HUES6 (cell line): Measurements from ENCODE around the gene NOX5.

Experiments used
- H3K27ac ChIP-seq: 2 replicates; pipeline ENCODE4 v1.7.0; 2013; ENCODE audit warnings: low read depth, mild to moderate bottlenecking, low read length, inconsistent platforms
- H3K27me3 ChIP-seq: 2 replicates; pipeline ENCODE4 v1.6.1; 2013; ENCODE audit warnings: low read length; ENCODE audit not compliant: control insufficient read depth, insufficient read depth
- H3K36me3 ChIP-seq: 2 replicates; pipeline ENCODE4 v1.6.1; 2013; ENCODE audit warnings: low read length; ENCODE audit not compliant: control insufficient read depth, insufficient read depth
- H3K4me1 ChIP-seq: 2 replicates; pipeline ENCODE4 v1.6.1; 2013; ENCODE audit warnings: low read length; ENCODE audit not compliant: control insufficient read depth, insufficient read depth
- H3K4me3 ChIP-seq: 2 replicates; pipeline ENCODE4 v1.5.1; 2013; ENCODE audit warnings: low read depth, low read length
- H3K9ac ChIP-seq: one replicate; pipeline ENCODE4 v1.6.1; 2013; ENCODE audit warnings: mild to moderate bottlenecking, low read length
- H3K9me3 ChIP-seq: 2 replicates; pipeline ENCODE4 v1.6.1; 2013; ENCODE audit warnings: low read depth, low read length; ENCODE audit not compliant: control insufficient read depth, insufficient read depth

Gene NOX5

GRCh38 chr15:69100821-69101220 is 86.3 kb downstream of the NOX5 start:
- no peak overlapping the region for H3K9ac ChIP-seq
- H3K36me3 ChIP-seq: no peaks in the 10 kb centered on the region
- H3K9me3 ChIP-seq: 0 out of 2 replicates have a peak, but pooled peaks cover 3% of the 10 kb centered on the region
- H3K27me3 ChIP-seq: peaks cover 17% of the 10 kb centered on the region
- no peaks in the 10 kb centered on the region for H3K4me1 ChIP-seq
- H3K4me3 ChIP-seq: no peak overlapping the region
- H3K27ac ChIP-seq: no peak overlapping the region

DNA sequence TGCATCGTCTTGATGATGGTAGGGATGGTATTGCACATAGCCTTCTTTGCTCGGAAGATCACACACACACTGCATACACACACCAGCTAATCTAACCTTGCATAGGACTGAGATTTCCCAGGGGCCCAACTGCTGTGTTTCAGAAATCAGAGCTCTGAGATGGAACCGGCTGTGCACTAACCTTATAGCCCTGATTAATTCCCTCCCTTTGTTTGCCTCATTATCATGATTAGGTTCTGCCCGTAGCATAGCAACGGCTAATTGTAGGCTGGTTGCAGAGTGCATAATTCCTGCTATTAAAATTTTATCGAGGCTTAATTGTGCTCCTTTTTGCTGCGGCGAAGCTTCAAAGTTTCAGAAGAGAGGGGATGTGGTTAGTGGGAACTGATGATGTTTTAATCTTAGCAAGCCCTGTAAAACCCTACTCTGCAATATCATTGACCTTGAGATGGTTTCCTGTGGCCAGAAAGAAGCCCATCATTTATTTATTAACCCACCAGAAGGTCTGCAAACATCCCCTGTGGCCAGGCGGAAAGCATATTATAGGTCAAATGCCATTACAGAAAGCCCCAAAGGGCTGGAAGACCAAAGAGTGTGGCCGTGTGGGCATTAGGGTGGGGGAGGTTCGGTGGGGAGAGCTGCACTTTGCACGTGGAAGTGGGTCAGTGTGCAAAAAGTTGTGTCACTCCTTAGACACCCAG is 89.7 kb downstream of the NOX5 start:
- H3K36me3 ChIP-seq: no peaks in the 10 kb centered on the region
- H3K9ac ChIP-seq: no peak overlapping the region
- H3K9me3 ChIP-seq: no peaks in the 10 kb centered on the region
- no peak overlapping the region for H3K27ac ChIP-seq
- H3K4me3 ChIP-seq: no peak overlapping the region
- H3K27me3 ChIP-seq: peaks cover 27% of the 10 kb centered on the region
- H3K4me1 ChIP-seq: no peaks in the 10 kb centered on the region

DNA sequence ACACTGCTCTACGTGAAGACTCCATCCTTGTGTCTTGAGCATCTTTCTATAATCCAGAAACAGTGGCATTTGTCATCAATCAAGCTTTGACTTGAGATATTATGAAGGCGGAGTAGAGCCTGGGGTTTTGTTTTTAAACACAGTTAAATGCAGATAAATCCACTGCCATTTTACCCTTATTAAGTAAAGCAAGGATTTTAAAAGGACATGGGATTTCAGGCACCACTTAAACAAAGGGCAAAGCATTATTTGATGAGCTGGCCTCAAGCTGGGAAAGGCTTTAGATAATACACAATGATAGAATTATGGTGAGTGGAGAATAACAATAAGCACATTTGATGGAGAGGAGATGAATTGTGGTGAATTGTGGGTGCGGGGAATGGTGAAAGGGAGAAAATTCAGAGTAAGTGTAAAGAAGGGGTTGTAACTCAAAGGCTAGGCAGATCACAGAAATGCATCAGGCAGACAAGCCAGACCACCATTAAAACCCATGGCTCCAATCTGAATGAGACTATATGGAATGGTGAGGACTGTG is 91.0 kb downstream of the NOX5 start:
- H3K27me3 ChIP-seq: peaks cover 35% of the 10 kb centered on the region
- H3K9me3 ChIP-seq: no peaks in the 10 kb centered on the region
- no peaks in the 10 kb centered on the region for H3K36me3 ChIP-seq
- H3K4me3 ChIP-seq: no peak overlapping the region
- no peaks in the 10 kb centered on the region for H3K4me1 ChIP-seq
- H3K27ac ChIP-seq: no peak overlapping the region
- no peak overlapping the region for H3K9ac ChIP-seq

GRCh38 chr15:69107025-69107620 is 92.6 kb downstream of the NOX5 start:
- no peaks in the 10 kb centered on the region for H3K4me1 ChIP-seq
- no peak overlapping the region for H3K27ac ChIP-seq
- H3K36me3 ChIP-seq: no peaks in the 10 kb centered on the region
- peaks cover 28% of the 10 kb centered on the region for H3K27me3 ChIP-seq
- no peaks in the 10 kb centered on the region for H3K9me3 ChIP-seq
- H3K9ac ChIP-seq: no peak overlapping the region
- H3K4me3 ChIP-seq: no peak overlapping the region
